Ascending aorta (tissue), 2 donors: ENCODE measurements around the gene ZFP36L2. TPM values are rescaled to one million over a fixed set of nuclear protein-coding genes. Genes with fewer than 3 reads are reported as not detected.

ENCODE experiments used
- DNase-seq, 2 donors: peaks; one replicate each; pipeline ENCODE4 v3.0.0-alpha.2; 2019; ENCODE audit warnings: low spot score in 2 of 2
- H3K27ac ChIP-seq, 2 donors: fragments of 200-600 bp; sonication (generic); one replicate each; pipeline ENCODE4 v1.5.1; 2016 to 2017; ENCODE audit warnings: mild to moderate bottlenecking in 1 of 2
- H3K27me3 ChIP-seq: fragments of 200-600 bp; sonication (generic); one replicate; pipeline ENCODE4 v1.5.1; 2017
- H3K36me3 ChIP-seq, 2 donors: fragments of 200-600 bp; sonication (generic); one replicate each; pipeline ENCODE4 v1.5.1; 2016
- H3K4me1 ChIP-seq, 2 donors: fragments of 200-600 bp; sonication (generic); one replicate each; pipeline ENCODE4 v1.5.1; 2016 to 2017; ENCODE audit warnings: mild to moderate bottlenecking in 1 of 2
- H3K4me3 ChIP-seq, 2 donors: fragments of 200-600 bp; sonication (generic); one replicate each; pipeline ENCODE4 v1.5.1; 2016 to 2017; ENCODE audit warnings: mild to moderate bottlenecking in 1 of 2
- H3K9me3 ChIP-seq, 2 donors: fragments of 200-600 bp; sonication (generic); one replicate each; pipeline ENCODE4 v1.5.1; 2016
- intact Hi-C: fragments of 100-400 bp; cut with DNase I; formaldehyde crosslinking; loops from one replicate; pipeline ENCODE4 v1.15.1; 2023
- total RNA-seq: library from RNA; depleted of rRNA; stranded (reverse); fragments of >200 nt; gene quantifications from one replicate; pipeline ENCODE4 v1.1.0, GENCODE V29; 2016
- TF ChIP-seq, protein P1 (sequence below), 3 experiments: fragments of 200-600 bp in 2 of 3; fragments of 450-650 bp in 1 of 3; sonication (generic) in 2 of 3; IDR thresholded peaks; one replicate each; pipeline ENCODE4 v1.5.1; 2016 to 2019; ENCODE audit warnings: antibody characterized with exemption in 3 of 3, mild to moderate bottlenecking in 1 of 3, moderate library complexity in 1 of 3

Gene ZFP36L2
- total RNA-seq, 1 donor from 2014 or later: 148 TPM

- Histone ChIP-seq H3K4me1 (peaks cover 0 to 15% of the 10 kb centered on the region in 2 donors), H3K4me3 (no peak overlapping the region), H3K36me3 (no peaks in the 10 kb centered on the region), H3K9me3 (no peaks in the 10 kb centered on the region), H3K27ac (peak overlapping the region; percentile 8 to 40), H3K27me3 (no peaks in the 10 kb centered on the region)
- intact Hi-C loops: no loop called here
- DNase-seq: no peak
- TF ChIP-seq, protein P1, sequence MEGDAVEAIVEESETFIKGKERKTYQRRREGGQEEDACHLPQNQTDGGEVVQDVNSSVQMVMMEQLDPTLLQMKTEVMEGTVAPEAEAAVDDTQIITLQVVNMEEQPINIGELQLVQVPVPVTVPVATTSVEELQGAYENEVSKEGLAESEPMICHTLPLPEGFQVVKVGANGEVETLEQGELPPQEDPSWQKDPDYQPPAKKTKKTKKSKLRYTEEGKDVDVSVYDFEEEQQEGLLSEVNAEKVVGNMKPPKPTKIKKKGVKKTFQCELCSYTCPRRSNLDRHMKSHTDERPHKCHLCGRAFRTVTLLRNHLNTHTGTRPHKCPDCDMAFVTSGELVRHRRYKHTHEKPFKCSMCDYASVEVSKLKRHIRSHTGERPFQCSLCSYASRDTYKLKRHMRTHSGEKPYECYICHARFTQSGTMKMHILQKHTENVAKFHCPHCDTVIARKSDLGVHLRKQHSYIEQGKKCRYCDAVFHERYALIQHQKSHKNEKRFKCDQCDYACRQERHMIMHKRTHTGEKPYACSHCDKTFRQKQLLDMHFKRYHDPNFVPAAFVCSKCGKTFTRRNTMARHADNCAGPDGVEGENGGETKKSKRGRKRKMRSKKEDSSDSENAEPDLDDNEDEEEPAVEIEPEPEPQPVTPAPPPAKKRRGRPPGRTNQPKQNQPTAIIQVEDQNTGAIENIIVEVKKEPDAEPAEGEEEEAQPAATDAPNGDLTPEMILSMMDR (IDR thresholded peaks at IDR 0.05): no peak
Measured at GRCh38 chr2:43210467-43211303, 15.7 kb downstream of the ZFP36L2 start.

GRCh38 chr2:43210125-43210466 lies 16.3 kb downstream of the ZFP36L2 start:
- DNase-seq: no peak
- no peaks in the 10 kb centered on the region for H3K27me3 ChIP-seq
- H3K4me3 ChIP-seq: no peak overlapping the region
- H3K27ac ChIP-seq: peak overlapping the region in 1 of 2 donors; percentile 8
- TF ChIP-seq, protein P1 (IDR thresholded peaks at IDR 0.05): no peak
- no peaks in the 10 kb centered on the region for H3K9me3 ChIP-seq
- H3K4me1 ChIP-seq: peaks cover 0 to 11% of the 10 kb centered on the region in 2 donors
- intact Hi-C loops: no loop called here
- no peaks in the 10 kb centered on the region for H3K36me3 ChIP-seq

DNA sequence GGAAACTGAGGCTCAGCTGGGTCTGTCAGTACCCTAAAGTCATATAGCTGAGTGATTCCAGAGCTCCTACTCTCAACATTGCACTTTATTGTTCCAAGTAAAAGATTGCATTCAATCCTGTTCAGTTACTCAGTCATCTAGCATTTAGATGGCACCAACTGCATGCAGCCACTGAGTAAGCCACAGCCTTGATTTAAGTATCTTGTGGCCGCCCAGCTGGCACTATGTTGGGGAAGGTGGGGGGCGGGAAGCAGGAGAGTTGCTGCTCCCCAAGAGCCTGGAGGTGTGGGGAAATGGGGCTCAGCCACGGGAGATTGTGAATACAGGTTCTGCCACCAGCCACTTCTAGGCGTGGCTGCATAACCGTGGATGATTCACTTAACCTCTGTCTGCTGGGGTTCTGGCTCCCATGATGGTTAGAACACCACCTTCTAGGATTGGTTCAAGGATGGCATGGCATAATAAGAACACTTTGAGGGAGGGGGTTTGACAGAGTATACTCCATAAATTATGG lies 17.1 kb downstream of the ZFP36L2 start:
- no peak for DNase-seq
- Histone ChIP-seq H3K27ac (no peak overlapping the region), H3K4me1 (peaks cover 0 to 11% of the 10 kb centered on the region in 2 donors), H3K36me3 (no peaks in the 10 kb centered on the region), H3K27me3 (no peaks in the 10 kb centered on the region), H3K4me3 (no peak overlapping the region), H3K9me3 (no peaks in the 10 kb centered on the region)
- intact Hi-C loops: no loop called here
- TF ChIP-seq, protein P1 (IDR thresholded peaks at IDR 0.05): no peak

- H3K36me3 ChIP-seq: no peaks in the 10 kb centered on the region
- no peak overlapping the region for H3K27ac ChIP-seq
- TF ChIP-seq, protein P1 (IDR thresholded peaks at IDR 0.05): no peak
- no peak overlapping the region for H3K4me3 ChIP-seq
- no peak for DNase-seq
- intact Hi-C loops: no loop called here
- no peaks in the 10 kb centered on the region for H3K27me3 ChIP-seq
- H3K9me3 ChIP-seq: no peaks in the 10 kb centered on the region
- H3K4me1 ChIP-seq: peaks cover 0 to 11% of the 10 kb centered on the region in 2 donors
Measured at GRCh38 chr2:43207553-43208300, 18.7 kb downstream of the ZFP36L2 start.

DNA sequence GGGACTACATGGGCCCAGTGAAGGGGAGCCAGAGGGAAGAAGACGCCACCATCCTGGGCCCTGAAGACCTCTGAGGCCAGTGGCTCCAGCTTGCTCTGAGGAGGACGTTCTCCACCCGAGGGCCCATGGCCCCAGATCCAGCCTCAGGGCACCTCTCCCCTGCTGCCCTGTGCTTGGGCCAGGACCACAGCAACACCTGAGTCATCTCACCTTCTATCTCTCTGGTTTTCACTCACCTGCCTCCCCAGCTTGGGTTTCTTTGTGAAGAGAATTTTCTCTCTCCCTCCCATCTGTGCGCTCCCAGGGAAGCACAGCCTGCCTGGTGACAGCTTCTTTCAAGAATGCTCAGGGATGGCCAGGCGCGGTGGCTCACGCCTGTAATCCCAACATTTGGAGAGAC lies 19.8 kb downstream of the ZFP36L2 start:
- Histone ChIP-seq H3K4me3 (no peak overlapping the region), H3K27me3 (no peaks in the 10 kb centered on the region), H3K4me1 (peaks cover 0 to 11% of the 10 kb centered on the region in 2 donors), H3K27ac (no peak overlapping the region), H3K36me3 (no peaks in the 10 kb centered on the region), H3K9me3 (no peaks in the 10 kb centered on the region)
- TF ChIP-seq, protein P1 (IDR thresholded peaks at IDR 0.05): no peak
- no peak for DNase-seq
- intact Hi-C loops: no loop called here
